HG03354 (cell line): Measurements from ENCODE around the gene AHNAK.
"Not testable (repeated sequence)": the region's sequence is repeated elsewhere in the genome, so short reads cannot be mapped to it uniquely, and the experiment has no call there.

Experiments used
- ATAC-seq: cut with Tn5 transposase; IDR thresholded peaks from one replicate; pipeline ENCODE4 v1.9.1; 2021; ENCODE audit warnings: mild to moderate bottlenecking; ENCODE audit not compliant: unreplicated experiment, poor library complexity, severe bottlenecking

AHNAK gene

GRCh38 chr11:62546244-62546928 is at the start of gene AHNAK:
AHNAK (minus strand) TSS chr11:62546806; CDS start chr11:62536098, 10,708 bp downstream.
- ATAC-seq = peak; percentile 37

GRCh38 chr11:62595124-62595523 is 48.5 kb upstream of the AHNAK start:
- no peak for ATAC-seq

GRCh38 chr11:62593434-62594044 is 46.9 kb upstream of the AHNAK start:
- ATAC-seq = no peak

GRCh38 chr11:62592989-62593421 is 46.4 kb upstream of the AHNAK start:
- ATAC-seq = no peak

GRCh38 chr11:62592146-62592815 is 45.7 kb upstream of the AHNAK start:
- no peak for ATAC-seq

- peak; percentile 90 for ATAC-seq
These were observed 45.0 kb upstream of the AHNAK start, which contains the start of gene TUT1 for GRCh38 chr11:62591448-62592145. TUT1 (minus strand) TSS chr11:62591523; CDS start chr11:62591485, 38 bp downstream.

GRCh38 chr11:62588966-62589637 is 42.5 kb upstream of the AHNAK start:
- no peak for ATAC-seq

GRCh38 chr11:62585356-62585755 is 38.8 kb upstream of the AHNAK start:
- ATAC-seq = not testable (repeated sequence)

- not testable (repeated sequence) for ATAC-seq
These were observed 35.1 kb upstream of the AHNAK start for GRCh38 chr11:62581735-62582134.

GRCh38 chr11:62580959-62581715 is 34.5 kb upstream of the AHNAK start:
- ATAC-seq = no peak

GRCh38 chr11:62579252-62579651 is 32.6 kb upstream of the AHNAK start:
- ATAC-seq = no peak

GRCh38 chr11:62578541-62578940 is 31.9 kb upstream of the AHNAK start:
- no peak for ATAC-seq

GRCh38 chr11:62577046-62577714 is 30.6 kb upstream of the AHNAK start:
- ATAC-seq = no peak

- no peak for ATAC-seq
These were observed 29.2 kb upstream of the AHNAK start for GRCh38 chr11:62575837-62576236.

GRCh38 chr11:62575156-62575555 is 28.6 kb upstream of the AHNAK start:
- ATAC-seq = no peak

GRCh38 chr11:62574363-62575071 is 27.9 kb upstream of the AHNAK start:
- ATAC-seq = peak; percentile 17

GRCh38 chr11:62573592-62574362 is 27.2 kb upstream of the AHNAK start, which contains the start of gene EEF1G:
EEF1G (minus strand) TSS chr11:62573891; CDS start chr11:62573842, 49 bp downstream.
- peak; percentile 86 for ATAC-seq
